ENCODE data around the gene SAMD1.

GRCh38 chr19:14039181-14039580 lies 51.4 kb downstream of the SAMD1 start:
- TF ChIP-seq CTCF (IDR thresholded peaks at IDR 0.05; ENCODE audit: insufficient read depth, low read depth, low read length) (no peak), EZH2 (IDR thresholded peaks at IDR 0.05; ENCODE audit: insufficient read depth, low read length) (no peak)

All from astrocyte (in vitro differentiated cells and primary cell).